ENCODE results near the gene PTPRO.

PTPRO gene

DNA sequence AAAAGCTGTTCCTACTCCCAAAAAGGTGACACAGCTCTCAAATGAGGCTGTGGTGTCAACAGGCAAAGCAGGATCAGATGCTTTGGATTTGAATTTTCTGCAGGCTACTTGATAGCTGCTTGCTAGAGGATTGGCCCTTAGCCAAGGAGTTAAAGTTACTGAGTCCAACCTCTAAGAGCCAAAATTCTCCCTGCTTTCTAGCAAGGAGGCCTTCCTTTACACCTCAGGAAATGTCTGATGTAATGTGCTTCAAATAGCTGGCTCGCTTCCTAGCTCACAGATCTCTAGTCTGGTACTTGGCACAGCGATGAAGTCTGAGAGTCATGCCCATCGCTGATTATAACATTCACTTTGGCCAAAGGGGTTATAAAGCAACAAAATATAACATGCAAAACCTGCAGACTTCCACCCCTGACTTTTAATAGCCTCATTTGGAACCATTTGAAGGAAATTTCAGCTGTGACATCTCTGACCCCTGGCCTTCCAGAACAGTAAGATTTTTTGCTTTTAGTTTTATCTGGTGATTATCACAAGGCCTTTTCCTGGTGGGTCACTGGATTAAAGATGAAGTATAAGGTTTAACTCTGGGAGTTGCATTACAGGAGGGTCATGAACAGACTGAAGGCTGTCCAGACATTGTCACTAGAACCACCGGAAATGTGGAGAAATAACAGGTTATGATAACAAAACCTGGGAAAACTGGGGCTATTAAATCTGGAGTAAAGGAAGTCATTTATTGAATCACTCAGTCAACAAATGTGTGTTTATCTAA lies 277.1 kb downstream of the PTPRO start:
- FAIRE-seq (no peak), DNase-seq (ENCODE audit: insufficient read length, low spot score) (no peak)
- TF ChIP-seq, protein P1, sequence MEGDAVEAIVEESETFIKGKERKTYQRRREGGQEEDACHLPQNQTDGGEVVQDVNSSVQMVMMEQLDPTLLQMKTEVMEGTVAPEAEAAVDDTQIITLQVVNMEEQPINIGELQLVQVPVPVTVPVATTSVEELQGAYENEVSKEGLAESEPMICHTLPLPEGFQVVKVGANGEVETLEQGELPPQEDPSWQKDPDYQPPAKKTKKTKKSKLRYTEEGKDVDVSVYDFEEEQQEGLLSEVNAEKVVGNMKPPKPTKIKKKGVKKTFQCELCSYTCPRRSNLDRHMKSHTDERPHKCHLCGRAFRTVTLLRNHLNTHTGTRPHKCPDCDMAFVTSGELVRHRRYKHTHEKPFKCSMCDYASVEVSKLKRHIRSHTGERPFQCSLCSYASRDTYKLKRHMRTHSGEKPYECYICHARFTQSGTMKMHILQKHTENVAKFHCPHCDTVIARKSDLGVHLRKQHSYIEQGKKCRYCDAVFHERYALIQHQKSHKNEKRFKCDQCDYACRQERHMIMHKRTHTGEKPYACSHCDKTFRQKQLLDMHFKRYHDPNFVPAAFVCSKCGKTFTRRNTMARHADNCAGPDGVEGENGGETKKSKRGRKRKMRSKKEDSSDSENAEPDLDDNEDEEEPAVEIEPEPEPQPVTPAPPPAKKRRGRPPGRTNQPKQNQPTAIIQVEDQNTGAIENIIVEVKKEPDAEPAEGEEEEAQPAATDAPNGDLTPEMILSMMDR (IDR thresholded peaks at IDR 0.05; ENCODE audit: insufficient read depth, missing control alignments), result no peak

DNA sequence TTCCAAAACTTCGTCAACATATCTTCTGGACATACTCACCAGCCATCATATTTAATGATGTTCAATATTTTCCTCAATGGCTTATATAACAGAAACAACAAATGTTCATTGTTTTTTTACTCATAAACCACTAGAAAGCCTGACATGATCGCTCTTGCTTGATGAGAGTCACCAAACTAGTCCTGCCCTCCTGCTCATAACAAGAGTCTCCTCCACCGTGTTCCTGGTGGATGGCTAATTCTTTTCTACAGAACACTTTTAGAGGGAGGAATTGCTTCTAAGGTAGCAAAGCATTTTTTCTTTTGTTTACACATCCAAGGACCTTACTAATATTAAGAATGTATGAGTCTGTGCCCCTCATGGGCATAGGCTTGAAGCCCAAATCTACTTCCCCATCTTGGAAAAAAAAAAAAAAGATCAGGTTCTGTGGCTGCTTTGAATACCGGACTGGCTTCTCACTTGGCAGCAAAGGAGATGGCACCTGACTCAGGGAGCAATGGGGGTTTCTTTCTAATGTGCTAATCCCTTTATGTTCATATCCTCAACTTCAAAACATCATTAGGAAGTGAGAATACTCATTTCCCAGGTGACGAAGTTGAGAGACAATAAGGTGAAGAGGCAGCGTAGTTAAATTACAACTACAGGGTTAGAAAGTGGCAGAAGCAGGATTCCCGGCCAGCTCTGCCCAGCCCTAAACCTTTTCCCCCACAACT lies 278.1 kb downstream of the PTPRO start:
- FAIRE-seq, result no peak
- DNase-seq (ENCODE audit: insufficient read length, low spot score), result no peak
- TF ChIP-seq, protein P1 (IDR thresholded peaks at IDR 0.05; ENCODE audit: insufficient read depth, missing control alignments), result no peak

DNA sequence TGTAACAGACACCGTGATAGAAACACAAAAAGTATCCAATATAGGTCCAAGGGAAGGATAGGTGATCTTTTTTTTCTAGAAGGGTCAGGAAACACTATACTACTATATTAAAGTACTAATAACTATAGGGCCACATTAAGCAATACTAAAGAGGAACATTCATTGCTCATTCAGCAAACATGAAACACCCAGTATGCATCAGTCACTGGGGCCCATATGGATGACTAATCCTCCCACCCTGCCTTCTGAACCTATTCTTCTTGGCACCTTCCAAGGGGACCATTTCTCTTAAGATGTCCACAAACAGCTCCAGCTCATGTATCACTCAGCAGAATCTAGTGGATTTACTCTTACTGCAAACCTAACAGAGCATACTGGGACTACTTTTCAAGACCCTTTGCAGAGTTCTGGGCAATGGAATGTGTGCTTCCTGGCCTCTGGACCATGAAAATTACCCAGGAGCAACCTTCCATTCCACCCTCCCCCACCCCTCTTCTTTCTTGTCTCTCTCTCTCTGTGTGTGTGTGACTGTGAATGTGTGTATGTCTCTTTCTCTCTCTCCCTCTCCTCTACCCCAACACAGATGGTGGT lies 279.0 kb downstream of the PTPRO start:
- FAIRE-seq (no peak), DNase-seq (ENCODE audit: insufficient read length, low spot score) (no peak)
- TF ChIP-seq, protein P1 (IDR thresholded peaks at IDR 0.05; ENCODE audit: insufficient read depth, missing control alignments), result no peak

DNA sequence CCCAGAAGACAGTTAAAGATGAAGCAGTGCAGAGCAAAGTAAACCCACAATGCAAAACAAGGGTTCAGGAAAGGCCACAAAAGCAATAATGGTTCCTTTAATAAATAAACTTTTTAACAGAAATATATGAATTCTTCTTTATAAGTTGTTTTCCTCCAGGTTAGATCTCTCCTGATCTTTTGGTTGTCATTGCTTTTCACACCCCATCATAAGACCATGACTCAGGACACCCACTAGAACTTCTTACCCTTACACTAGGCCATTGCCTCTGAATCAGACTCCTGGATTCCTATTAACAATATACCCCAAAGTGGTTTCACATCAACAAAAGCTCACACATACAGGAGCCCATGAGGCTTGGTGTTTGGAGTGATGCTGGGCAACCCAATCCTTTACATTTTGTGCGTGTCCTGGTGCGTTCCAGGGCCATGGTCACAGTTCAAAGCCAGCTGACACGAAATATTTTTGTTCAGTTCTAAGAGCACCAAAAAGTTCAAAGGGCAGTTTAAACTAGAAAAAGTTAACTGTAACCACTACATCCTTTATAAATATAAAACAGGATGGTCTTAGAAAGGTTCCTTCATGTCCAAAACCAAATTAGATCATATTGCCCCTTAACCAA lies 279.9 kb downstream of the PTPRO start:
- DNase-seq (ENCODE audit: insufficient read length, low spot score), result no peak
- FAIRE-seq, result no peak
- TF ChIP-seq, protein P1 (IDR thresholded peaks at IDR 0.05; ENCODE audit: insufficient read depth, missing control alignments), result no peak

DNA sequence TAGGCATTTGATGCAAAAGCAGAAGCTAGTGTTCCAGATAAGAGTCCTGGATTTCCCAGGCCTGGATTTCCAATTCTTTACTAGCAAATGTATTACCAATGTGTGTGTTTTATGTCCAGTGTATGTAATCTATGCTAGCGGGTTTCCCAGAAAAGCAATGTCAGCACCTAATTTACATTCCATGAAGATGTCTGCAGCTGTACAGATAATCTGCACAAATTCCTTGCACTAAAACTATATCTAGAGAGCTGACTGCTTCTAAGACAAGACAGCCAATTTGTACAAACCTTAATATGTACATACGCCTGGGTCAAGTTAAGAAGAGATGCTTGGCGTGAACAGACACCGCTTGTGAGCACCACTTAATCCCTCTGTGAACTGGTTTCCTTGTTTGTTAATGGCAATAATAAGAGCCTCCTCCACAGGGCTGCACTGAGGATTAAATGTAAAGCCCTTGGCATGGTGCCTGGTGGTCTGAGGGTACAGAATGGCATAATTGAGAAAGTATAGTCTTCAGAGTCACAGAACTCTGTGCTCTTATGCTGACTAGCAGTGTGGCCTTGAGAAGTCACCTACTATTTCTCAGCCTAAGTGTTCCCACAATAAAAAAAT lies 281.3 kb downstream of the PTPRO start:
- DNase-seq (ENCODE audit: insufficient read length, low spot score) (no peak), FAIRE-seq (no peak)
- TF ChIP-seq, protein P1 (IDR thresholded peaks at IDR 0.05; ENCODE audit: insufficient read depth, missing control alignments), result no peak

DNA sequence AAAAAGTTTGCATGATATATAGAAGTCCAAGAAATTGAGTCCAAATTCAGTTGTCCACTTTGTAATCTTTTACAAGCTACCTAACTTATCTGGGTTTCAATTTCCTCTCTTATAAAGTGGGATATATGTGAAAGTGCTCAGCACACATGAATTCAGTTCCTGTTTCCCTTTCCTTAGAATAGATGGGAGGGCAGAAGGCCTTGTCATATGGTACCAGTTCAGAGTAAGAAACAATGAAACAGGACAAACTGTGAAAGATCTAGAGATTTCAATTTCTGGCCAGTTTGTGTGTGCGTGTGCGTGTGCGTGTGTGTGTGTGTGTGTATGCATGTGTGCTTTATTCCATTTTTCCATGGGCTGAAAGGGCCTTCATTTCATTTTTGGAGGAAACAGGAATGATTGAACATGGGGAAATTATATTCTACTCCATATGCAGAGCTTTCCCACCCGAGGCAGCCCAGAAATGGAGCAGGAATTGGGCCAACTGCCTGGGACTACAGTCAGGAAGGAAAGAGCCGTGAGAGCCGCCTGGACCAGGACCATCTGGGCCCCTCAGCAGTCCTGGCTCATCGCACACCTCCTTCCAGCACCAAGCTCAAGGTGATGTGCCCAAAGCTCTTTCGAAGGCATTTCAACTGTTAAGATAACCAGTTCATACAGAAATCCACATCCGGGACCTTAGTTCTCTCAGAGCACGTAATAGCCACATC lies 283.7 kb downstream of the PTPRO start:
- TF ChIP-seq, protein P1 (IDR thresholded peaks at IDR 0.05; ENCODE audit: insufficient read depth, missing control alignments), result no peak
- no peak for FAIRE-seq
- DNase-seq (ENCODE audit: insufficient read length, low spot score), result no peak
